ENCODE measurements around the gene CDC42BPA. TPM values are rescaled to one million over a fixed set of nuclear protein-coding genes. Genes with fewer than 3 reads are reported as not detected.

Gene CDC42BPA
- total RNA-seq, 3 donors from 2014 or later, result 0.52 to 0.74 (median 0.56) TPM

DNA sequence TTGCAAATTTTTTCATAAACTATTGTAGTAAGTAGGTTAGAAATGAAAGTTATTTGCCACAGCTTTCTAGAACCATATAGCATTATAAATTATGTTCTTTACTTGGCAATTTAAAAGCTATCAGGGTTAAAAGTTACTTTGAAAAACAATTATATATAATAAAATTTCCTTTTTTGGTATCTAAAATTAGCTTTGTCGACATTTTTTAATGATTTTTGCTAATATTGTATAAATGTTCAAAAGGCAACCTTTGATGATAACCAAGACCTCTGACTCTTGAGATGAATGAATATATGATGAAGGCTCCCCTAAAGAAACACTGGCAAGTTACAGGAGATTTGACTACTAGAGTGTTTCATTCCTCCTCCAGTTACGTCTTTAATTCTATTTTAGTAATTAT lies 121.2 kb downstream of the CDC42BPA start:
- Mint-ChIP-seq H3K4me1 (ENCODE audit: low read depth) (no peaks in the 10 kb centered on the region), H3K9me3 (no peaks in the 10 kb centered on the region), H3K27me3 (ENCODE audit: low read depth) (peaks cover 5% of the 10 kb centered on the region), H3K36me3 (ENCODE audit: insufficient read depth) (no peaks in the 10 kb centered on the region), H3K4me3 (no peak overlapping the region)
- ATAC-seq, result no peak
- DNase-seq, result no peak

DNA sequence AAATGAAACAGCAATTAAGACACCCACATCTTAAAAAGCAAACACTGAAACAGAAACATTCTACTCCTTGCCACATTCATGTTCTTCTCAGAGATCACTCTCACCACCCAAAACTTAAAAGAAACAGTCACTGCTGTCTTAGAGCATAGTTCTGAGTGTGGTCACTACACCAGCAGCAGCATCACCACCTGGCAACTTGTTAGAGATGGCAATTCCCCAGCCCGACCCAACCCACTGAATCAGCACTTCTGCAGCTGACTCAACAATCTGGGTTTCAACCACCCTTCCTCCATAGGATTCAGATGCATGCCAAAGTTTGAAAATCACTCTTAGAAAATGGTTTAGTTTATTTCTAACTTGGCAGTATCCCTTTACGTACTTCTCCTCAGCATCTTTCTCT lies 126.1 kb downstream of the CDC42BPA start:
- Mint-ChIP-seq H3K4me3 (no peak overlapping the region), H3K27me3 (ENCODE audit: low read depth) (peaks cover 9% of the 10 kb centered on the region), H3K4me1 (ENCODE audit: low read depth) (no peaks in the 10 kb centered on the region), H3K9me3 (no peaks in the 10 kb centered on the region), H3K36me3 (ENCODE audit: insufficient read depth) (no peaks in the 10 kb centered on the region)
- peak; percentile 91 to 92 for ATAC-seq
- no peak for DNase-seq

DNA sequence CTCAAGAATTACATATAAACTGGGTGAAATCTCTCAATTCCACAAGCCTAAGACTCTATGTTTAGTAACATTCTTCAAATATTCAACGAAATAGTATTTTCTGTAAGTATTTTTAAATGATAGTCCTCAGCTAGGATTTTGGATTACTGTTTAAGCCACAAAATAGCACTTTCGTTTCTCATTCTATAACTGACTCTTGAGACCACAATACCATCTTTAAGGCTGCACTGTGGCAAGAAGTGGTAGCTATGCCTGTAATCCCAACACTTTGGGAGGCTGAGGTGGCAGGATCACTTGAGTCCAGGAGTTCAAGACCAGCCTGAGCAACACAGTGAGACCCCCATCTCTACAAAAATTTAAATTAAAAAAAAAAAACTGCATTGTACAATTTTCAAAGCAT lies 126.7 kb downstream of the CDC42BPA start:
- Mint-ChIP-seq H3K27me3 (ENCODE audit: low read depth) (peaks cover 12% of the 10 kb centered on the region), H3K4me3 (no peak overlapping the region), H3K36me3 (ENCODE audit: insufficient read depth) (no peaks in the 10 kb centered on the region), H3K4me1 (ENCODE audit: low read depth) (no peaks in the 10 kb centered on the region), H3K9me3 (no peaks in the 10 kb centered on the region)
- DNase-seq (no peak), ATAC-seq (no peak)

DNA sequence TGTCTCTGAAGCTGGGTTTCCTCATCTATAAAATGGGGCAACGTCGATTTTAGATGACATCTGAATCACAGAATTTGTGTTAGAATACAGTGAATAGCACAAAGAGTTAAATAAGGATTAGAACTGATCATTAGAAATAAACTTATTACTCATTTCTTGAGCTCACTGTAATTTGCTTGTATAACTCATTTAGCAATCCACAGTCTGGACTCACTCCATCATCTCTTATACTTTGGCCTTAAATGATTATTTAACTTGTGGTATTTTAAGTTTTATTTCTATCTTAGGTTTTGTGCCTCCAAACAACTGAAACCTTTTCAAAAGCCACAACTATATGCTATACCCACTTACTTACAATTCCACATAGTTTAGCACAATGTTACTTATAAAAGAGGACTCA lies 128.0 kb downstream of the CDC42BPA start:
- Mint-ChIP-seq H3K36me3 (ENCODE audit: insufficient read depth) (no peaks in the 10 kb centered on the region), H3K4me3 (no peak overlapping the region), H3K9me3 (no peaks in the 10 kb centered on the region), H3K27me3 (ENCODE audit: low read depth) (peaks cover 17% of the 10 kb centered on the region), H3K4me1 (ENCODE audit: low read depth) (no peaks in the 10 kb centered on the region)
- ATAC-seq (no peak), DNase-seq (no peak)

DNA sequence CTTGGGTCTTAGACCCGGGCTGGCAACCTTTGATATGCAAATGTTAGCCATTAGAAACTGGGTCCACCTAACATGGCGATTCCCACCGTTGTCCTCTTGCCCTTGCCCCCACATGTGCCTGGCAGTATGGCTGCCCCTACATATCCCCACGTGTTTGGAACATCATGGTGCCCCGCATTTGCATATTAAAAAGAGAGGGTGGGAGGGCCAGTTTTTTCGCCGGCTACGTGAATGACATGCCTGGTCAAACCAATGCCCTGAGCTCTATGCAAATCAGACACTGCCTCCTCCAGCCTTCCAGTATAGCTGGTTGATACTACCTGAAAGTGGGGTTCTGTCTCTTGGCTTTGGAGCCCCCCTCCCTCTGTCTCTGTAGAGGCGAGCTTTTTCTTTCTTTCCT lies 133.0 kb downstream of the CDC42BPA start:
- Mint-ChIP-seq H3K36me3 (ENCODE audit: insufficient read depth) (no peaks in the 10 kb centered on the region), H3K9me3 (no peaks in the 10 kb centered on the region), H3K4me3 (no peak overlapping the region), H3K4me1 (ENCODE audit: low read depth) (no peaks in the 10 kb centered on the region), H3K27me3 (ENCODE audit: low read depth) (peaks cover 18% of the 10 kb centered on the region)
- DNase-seq (no peak), ATAC-seq (no peak)

DNA sequence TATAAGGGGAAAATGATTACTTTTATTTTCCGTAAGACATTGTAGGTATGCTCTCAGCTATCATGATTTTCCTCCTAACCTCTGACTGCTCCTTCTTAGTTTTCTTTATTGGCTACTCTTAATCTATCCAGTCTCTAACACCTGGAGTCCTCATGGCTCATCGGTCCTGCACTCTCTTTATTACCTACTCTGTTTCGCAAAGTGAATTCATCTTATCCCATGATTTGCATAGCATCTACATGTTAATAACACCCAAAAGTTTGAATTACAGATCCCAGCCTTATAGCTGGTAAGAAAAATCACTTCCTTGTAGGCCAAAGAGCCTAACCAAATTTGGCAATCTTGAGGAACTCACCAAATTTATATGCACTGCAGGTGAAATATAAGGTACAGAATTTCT lies 136.3 kb downstream of the CDC42BPA start:
- DNase-seq, result no peak
- Mint-ChIP-seq H3K4me1 (ENCODE audit: low read depth) (no peaks in the 10 kb centered on the region), H3K27me3 (ENCODE audit: low read depth) (peaks cover 18% of the 10 kb centered on the region), H3K36me3 (ENCODE audit: insufficient read depth) (no peaks in the 10 kb centered on the region), H3K9me3 (no peaks in the 10 kb centered on the region), H3K4me3 (no peak overlapping the region)
- ATAC-seq, result no peak

DNA sequence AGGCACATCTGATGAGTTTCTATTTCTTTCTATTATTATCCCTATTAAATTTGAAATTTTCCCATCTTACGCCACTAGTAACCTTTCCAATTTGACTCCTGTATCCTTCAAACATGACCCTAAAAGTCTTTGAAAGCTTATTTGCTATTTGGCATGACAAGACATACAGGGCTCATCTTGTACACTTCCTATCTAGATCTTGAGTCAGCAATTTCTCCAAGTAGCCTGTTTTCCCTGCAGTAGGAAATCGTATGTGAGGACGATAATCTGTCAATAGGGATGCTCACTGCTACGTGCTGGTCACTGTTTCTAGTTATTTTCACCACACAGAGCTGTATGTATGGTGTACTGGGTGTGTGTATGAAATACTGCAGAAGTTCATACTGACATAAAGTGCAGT lies 142.7 kb downstream of the CDC42BPA start:
- DNase-seq (no peak), ATAC-seq (no peak)
- Mint-ChIP-seq H3K4me1 (ENCODE audit: low read depth) (no peaks in the 10 kb centered on the region), H3K9me3 (no peaks in the 10 kb centered on the region), H3K27me3 (ENCODE audit: low read depth) (peaks cover 13% of the 10 kb centered on the region), H3K4me3 (no peak overlapping the region), H3K36me3 (ENCODE audit: insufficient read depth) (no peaks in the 10 kb centered on the region)

DNA sequence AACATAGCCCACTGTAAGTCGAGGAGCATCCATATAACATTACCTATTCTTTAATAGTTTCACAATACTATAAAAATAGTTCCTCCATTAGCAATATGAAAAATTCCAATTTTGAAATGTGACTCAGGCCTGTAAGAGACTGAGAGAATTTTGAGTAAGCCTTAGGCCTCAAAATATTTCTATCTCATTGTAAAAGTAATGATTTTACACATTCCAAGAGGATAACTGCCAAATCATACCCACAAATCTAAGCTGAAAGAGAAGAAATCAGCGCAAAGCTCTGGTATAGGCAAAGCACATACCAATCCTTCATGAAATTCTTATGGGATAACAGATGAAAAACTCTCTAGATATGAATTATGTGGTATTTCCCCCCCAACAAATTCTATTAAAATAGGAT lies 144.1 kb downstream of the CDC42BPA start:
- Mint-ChIP-seq H3K9me3 (no peaks in the 10 kb centered on the region), H3K4me1 (ENCODE audit: low read depth) (no peaks in the 10 kb centered on the region), H3K4me3 (no peak overlapping the region), H3K36me3 (ENCODE audit: insufficient read depth) (no peaks in the 10 kb centered on the region), H3K27me3 (ENCODE audit: low read depth) (peaks cover 15% of the 10 kb centered on the region)
- ATAC-seq (no peak), DNase-seq (no peak)

DNA sequence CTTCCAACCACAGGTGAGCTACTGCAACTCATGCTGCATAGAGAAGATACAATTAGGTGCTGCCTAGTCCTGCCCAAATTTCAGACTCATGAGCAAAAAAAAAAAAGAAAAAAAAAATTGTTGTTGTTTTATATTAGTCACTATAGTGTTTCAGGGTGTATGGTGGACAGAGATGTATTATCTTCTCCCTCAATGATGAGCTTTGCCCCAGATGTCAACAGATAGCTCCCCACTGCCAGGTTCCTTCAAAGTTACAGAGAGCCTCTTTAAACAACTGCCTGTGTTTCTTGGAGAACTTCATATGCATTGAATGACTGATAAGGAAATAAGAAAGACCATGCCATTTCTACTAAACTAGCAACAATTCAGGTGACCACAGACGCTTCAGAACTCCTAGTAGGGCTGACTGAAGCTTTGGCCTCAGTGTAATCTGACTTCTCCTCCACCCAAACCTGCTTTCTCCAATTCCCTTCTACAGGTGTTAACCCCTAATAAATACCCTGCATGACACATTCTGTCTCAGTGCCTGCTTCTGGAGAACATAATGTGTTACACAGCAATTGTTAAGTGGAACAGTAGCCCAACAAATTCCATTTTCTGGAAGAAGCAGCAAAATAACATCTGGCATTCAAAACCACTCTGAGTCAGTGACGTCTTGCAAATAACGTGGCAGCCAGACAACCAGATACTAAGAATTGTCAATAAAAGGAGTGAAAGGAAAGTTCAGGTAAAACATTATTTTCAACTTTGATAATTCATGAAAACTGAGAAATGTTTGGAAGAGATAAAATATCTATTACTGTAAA lies 147.7 kb downstream of the CDC42BPA start:
- no peaks in the 10 kb centered on the region for H3K9me3 Mint-ChIP-seq
- no peak overlapping the region for H3K4me3 Mint-ChIP-seq
- no peak for ATAC-seq
- no peak for DNase-seq
- peaks cover 15% of the 10 kb centered on the region for H3K27me3 Mint-ChIP-seq (ENCODE audit: low read depth)
- H3K36me3 Mint-ChIP-seq (ENCODE audit: insufficient read depth), result no peaks in the 10 kb centered on the region
- H3K4me1 Mint-ChIP-seq (ENCODE audit: low read depth), result no peaks in the 10 kb centered on the region

DNA sequence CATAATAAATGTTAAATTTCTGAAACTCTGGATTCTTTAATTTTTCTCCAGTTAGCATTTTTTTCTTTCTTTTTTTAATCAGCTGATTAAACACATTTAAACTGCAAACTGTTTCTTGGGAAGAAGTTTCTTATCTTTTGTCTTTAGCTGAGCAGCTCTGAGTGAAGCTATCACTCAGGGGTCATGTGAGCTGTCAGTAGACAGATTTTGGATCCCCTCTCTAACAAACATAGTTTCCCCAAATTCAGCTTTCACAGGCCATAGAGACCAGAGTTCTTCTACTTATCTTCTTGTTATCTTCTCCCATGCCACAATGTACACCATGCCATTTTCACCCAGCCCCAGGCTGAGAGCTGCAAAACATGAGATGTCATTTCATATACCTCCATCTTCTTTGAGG lies 148.9 kb downstream of the CDC42BPA start:
- Mint-ChIP-seq H3K4me1 (ENCODE audit: low read depth) (no peaks in the 10 kb centered on the region), H3K4me3 (no peak overlapping the region), H3K9me3 (no peaks in the 10 kb centered on the region)

DNA sequence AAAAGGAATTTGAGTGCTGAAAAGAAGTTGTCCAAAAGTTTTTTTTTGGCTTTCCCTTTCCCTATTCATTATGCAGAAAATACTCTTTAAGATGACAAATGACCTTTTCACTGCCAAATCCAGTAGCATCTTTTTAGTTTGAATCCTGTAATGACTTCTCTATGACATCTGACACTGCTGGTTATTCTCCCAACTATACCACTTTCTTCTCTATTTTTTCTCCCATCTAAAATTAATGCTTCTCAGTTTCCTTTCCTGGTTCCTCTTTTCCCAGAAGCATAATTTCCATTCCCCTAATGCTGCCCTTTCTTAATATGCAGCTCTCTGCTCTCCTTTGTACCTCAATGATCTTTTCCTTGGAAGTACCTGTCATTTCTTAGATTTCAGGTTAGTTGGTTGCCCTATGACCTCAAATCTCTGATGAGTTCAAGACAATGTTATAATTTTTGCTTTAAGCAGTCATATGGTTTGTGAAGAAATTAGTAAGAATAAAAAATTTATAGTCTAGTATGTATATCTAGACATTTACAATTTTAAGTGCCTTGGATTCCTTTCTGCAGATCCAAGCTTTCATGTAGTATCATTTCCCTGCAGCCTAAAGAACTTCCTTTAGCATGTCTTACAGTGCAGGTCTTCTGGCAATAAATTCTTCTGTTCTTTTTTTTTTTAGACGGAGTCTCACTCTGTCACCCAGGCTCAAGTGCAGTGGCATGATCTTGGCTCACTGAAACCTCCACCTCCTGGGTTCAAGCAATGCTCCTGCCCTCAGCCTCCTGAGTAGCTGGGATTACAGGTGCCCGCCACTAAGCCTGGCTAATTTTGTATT lies 150.8 kb downstream of the CDC42BPA start:
- no peak for ATAC-seq
- Mint-ChIP-seq H3K36me3 (ENCODE audit: insufficient read depth) (no peaks in the 10 kb centered on the region), H3K27me3 (ENCODE audit: low read depth) (peaks cover 17% of the 10 kb centered on the region), H3K4me1 (ENCODE audit: low read depth) (no peaks in the 10 kb centered on the region), H3K9me3 (no peaks in the 10 kb centered on the region), H3K4me3 (no peak overlapping the region)
- DNase-seq, result no peak

More for the DNA sequence above, 148.9 kb downstream of the CDC42BPA start:
- Mint-ChIP-seq H3K36me3 (ENCODE audit: insufficient read depth) (no peaks in the 10 kb centered on the region), H3K27me3 (ENCODE audit: low read depth) (peaks cover 17% of the 10 kb centered on the region)
- DNase-seq, result no peak
- no peak for ATAC-seq

DNA sequence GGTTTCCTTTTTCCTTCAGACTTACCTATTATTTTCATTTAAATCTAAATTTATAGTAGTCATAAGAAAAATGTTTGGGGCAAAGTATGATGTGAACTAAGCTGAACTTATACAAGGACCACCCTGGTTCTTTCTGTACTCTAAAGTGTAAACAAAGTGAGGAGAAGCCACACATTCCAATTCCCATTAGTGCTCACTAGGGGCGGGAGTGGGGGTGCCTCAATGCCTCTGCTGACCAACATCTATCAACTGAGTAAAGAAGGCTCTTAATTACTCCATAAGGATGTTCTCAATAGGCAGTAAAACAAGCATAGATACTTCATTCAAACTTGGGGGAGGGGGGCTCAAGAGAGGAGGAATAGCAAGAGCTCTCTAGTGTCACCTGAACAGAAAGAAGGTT lies 151.7 kb downstream of the CDC42BPA start:
- Mint-ChIP-seq H3K36me3 (ENCODE audit: insufficient read depth) (no peaks in the 10 kb centered on the region), H3K4me3 (no peak overlapping the region), H3K27me3 (ENCODE audit: low read depth) (peaks cover 11% of the 10 kb centered on the region), H3K9me3 (no peaks in the 10 kb centered on the region), H3K4me1 (ENCODE audit: low read depth) (no peaks in the 10 kb centered on the region)
- no peak for DNase-seq
- ATAC-seq, result no peak

DNA sequence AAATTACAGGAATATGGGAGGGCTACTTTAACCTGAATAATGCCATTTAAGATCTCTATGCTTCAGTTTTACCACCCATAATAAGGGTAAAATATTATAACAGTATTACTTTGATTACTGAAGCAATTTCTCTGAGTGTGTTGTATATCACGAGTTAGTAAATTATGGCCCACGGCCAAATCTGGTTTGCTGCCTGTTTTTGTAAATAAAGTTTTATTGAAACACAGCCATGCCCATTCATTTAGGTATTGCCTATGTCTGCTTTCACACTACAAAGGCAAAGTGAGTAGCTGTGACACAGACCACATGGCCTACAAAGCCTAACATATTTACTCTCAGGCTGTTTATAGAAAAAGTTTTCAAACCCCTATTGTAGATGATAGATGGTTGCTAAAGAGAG lies 156.8 kb downstream of the CDC42BPA start:
- no peak overlapping the region for H3K4me3 Mint-ChIP-seq
- no peak for DNase-seq
- no peaks in the 10 kb centered on the region for H3K4me1 Mint-ChIP-seq (ENCODE audit: low read depth)
- no peak for ATAC-seq
- H3K9me3 Mint-ChIP-seq, result no peaks in the 10 kb centered on the region
- H3K27me3 Mint-ChIP-seq (ENCODE audit: low read depth), result peaks cover 8% of the 10 kb centered on the region
- no peaks in the 10 kb centered on the region for H3K36me3 Mint-ChIP-seq (ENCODE audit: insufficient read depth)

DNA sequence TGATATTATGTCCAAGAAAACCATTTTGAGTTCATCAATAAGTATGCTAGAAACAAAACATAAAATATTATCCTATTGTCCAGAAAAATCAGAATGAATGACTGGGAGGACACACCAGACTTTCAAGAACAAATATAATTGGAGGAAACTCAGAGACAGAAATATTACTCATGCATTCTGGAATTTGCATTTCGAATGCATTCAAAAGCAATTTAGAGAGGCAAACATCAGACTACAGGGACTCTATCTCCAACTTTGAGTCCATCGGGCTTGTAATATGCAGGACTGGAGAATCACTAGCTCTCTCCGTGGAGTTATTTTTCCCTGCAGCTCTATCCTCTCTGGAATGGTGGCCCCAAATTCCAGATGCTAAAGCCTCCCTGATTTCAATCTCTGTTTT lies 161.8 kb downstream of the CDC42BPA start:
- Mint-ChIP-seq H3K36me3 (ENCODE audit: insufficient read depth) (no peaks in the 10 kb centered on the region), H3K27me3 (ENCODE audit: low read depth) (peaks cover 3% of the 10 kb centered on the region), H3K9me3 (no peaks in the 10 kb centered on the region), H3K4me1 (ENCODE audit: low read depth) (no peaks in the 10 kb centered on the region), H3K4me3 (no peak overlapping the region)
- DNase-seq (no peak), ATAC-seq (no peak)

DNA sequence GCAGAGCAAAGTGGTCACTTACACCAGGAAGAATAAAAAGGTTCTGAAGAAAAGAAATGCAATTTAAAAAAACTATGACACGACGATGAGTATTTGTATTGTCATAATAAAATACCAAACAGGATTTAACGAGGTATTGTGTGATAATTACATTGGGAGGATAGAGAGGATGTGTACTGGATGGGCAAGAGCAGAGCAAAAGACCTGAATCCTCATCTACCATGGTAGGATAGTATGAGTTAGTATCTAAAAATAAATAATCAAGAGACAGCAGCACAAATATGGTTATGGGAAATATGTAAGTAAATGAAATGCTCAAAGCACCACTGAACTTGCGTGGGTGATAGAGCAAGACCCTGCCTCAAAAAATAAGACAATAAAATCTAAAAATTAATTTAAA lies 162.6 kb downstream of the CDC42BPA start:
- Mint-ChIP-seq H3K9me3 (no peaks in the 10 kb centered on the region), H3K36me3 (ENCODE audit: insufficient read depth) (no peaks in the 10 kb centered on the region), H3K4me3 (no peak overlapping the region), H3K4me1 (ENCODE audit: low read depth) (no peaks in the 10 kb centered on the region), H3K27me3 (ENCODE audit: low read depth) (peaks cover 3% of the 10 kb centered on the region)
- no peak for DNase-seq
- no peak for ATAC-seq

Data from activated T-cell treated with anti-CD3 and anti-CD28 coated beads, Interleukin-2, amount 50 U/mL, for 4 hours (primary cell).